H1 (cell line): ENCODE data around the gene WWC1. TPM values are rescaled to one million over a fixed set of nuclear protein-coding genes. Genes with fewer than 3 reads are reported as not detected.

ENCODE experiments used
- EZH2 ChIP-seq: fragments of 200-600 bp; sonication (generic); IDR thresholded peaks from 2 replicates; pipeline ENCODE4 v1.7.1; 2012; ENCODE audit warnings: low read depth, mild to moderate bottlenecking, moderate library complexity, low read length, inconsistent platforms; ENCODE audit not compliant: severe bottlenecking
- MAFK ChIP-seq: IDR thresholded peaks from 2 replicates; pipeline ENCODE4 v1.6.1; 2012; ENCODE audit warnings: low read depth, mild to moderate bottlenecking, improper control_type of control experiment, low read length
- NANOG ChIP-seq: IDR thresholded peaks from 2 replicates; pipeline ENCODE4 v1.6.1; 2011; ENCODE audit warnings: low read length, low read depth, mild to moderate bottlenecking, inconsistent platforms; ENCODE audit not compliant: insufficient read depth, poor library complexity, severe bottlenecking
- YY1 ChIP-seq: IDR thresholded peaks from 2 replicates; pipeline ENCODE4 v1.6.1; 2011; ENCODE audit warnings: low read depth, mild to moderate bottlenecking, low read length
- polyA plus RNA-seq, 7 experiments: library from polyadenylated mRNA; depleted of rRNA in 3 of 7; stranded (reverse) in 5 of 7; unstranded in 2 of 7; fragments of >200 nt in 5 of 7; fragments of 200-250 nt in 2 of 7; gene quantifications; 1 replicate in 5 of 7; 2 replicates in 1 of 7; 4 replicates in 1 of 7; pipeline versions ENCODE4 v1.2.1 to v1.2.3, GENCODE V29; 2011 to 2013; ENCODE audit warnings: missing spikeins in 2 of 7, mixed read lengths in 2 of 7
- total RNA-seq: library from RNA; stranded (reverse); fragmentation: NEBNext Ultra II Directional; extraction: Animal tissue kit (Norgen Biotek cat#: 25700); gene quantifications from 2 replicates; pipeline ENCODE4 v1.2.1, GENCODE V29; 2021
- TF ChIP-seq, protein P1 (sequence below): IDR thresholded peaks from 2 replicates; pipeline ENCODE4 v1.6.1; 2012; ENCODE audit warnings: low read length, inconsistent platforms

The WWC1 gene
- total and polyA plus RNA-seq, 2 of the 8 experiments (the other 6 are each of a cell fraction or from before 2014, with no cell fraction given) = 16.4 to 41.1 TPM

DNA sequence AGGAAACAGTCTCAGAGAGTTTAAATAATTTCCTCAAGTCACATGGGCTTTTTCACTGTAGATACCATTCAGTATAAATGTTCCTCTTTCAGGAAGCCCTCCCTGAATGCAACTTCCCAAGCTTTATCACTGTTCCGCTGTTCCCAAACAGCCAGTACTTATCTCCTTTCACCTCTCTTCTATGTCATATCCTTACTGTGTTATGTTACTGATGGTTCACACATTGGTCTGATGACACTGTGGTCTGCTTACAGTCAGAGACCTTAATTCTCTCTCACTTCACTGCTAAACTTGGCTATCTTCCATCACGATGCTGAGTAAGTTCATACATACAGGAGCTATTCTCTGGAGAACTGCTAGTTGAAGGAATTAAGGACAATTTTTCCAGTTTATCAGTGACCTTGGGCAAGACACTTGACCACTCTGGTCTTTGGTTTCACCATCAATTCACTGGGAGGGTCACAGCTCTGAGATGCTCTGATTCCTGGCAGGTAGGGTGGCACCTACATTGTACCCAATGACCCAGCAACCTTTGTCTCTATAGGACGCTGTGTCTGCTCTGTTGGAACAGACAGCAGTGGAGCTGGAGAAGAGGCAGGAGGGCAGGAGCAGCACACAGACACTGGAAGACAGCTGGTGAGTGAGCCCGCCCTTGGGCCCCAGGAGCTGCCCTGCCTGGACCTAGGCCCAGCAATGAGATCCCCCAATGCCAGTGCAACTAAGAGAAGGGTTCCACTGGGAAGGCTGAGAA lies 152.7 kb downstream of the WWC1 start (continued):
- TF ChIP-seq YY1 (no peak), EZH2 (no peak), NANOG (no peak), MAFK (no peak)
- TF ChIP-seq, protein P1, sequence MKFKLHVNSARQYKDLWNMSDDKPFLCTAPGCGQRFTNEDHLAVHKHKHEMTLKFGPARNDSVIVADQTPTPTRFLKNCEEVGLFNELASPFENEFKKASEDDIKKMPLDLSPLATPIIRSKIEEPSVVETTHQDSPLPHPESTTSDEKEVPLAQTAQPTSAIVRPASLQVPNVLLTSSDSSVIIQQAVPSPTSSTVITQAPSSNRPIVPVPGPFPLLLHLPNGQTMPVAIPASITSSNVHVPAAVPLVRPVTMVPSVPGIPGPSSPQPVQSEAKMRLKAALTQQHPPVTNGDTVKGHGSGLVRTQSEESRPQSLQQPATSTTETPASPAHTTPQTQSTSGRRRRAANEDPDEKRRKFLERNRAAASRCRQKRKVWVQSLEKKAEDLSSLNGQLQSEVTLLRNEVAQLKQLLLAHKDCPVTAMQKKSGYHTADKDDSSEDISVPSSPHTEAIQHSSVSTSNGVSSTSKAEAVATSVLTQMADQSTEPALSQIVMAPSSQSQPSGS = no peak
